ENCODE data around the gene RGS6.

Gene RGS6

GRCh38 chr14:72478471-72478893 lies 546.3 kb downstream of the RGS6 start:
- TF ChIP-seq TAF1 (IDR thresholded peaks at IDR 0.05; ENCODE audit: borderline replicate concordance, low read depth, low read length) (no peak), POLR2AphosphoS5 (IDR thresholded peaks at IDR 0.05; ENCODE audit: low read depth, low read length) (no peak), POLR2A (IDR thresholded peaks at IDR 0.05; ENCODE audit: low read depth, low read length) (no peak)
- DNase-seq (ENCODE audit: insufficient read length) (no peak), FAIRE-seq (no peak)

- no peak for TF ChIP-seq POLR2A (IDR thresholded peaks at IDR 0.05; ENCODE audit: low read depth, low read length)
- TF ChIP-seq TAF1 (IDR thresholded peaks at IDR 0.05; ENCODE audit: borderline replicate concordance, low read depth, low read length): no peak
- DNase-seq (ENCODE audit: insufficient read length) (no peak), FAIRE-seq (peak; percentile 75)
Measured at GRCh38 chr14:72479461-72479931, 547.3 kb downstream of the RGS6 start.

- no peak for DNase-seq (ENCODE audit: insufficient read length)
- no peak for TF ChIP-seq TAF1 (IDR thresholded peaks at IDR 0.05; ENCODE audit: borderline replicate concordance, low read depth, low read length)
- no peak for TF ChIP-seq POLR2AphosphoS5 (IDR thresholded peaks at IDR 0.05; ENCODE audit: low read depth, low read length)
- TF ChIP-seq POLR2A (IDR thresholded peaks at IDR 0.05; ENCODE audit: low read depth, low read length): no peak; the same call in 1 of the 2 replicates
- FAIRE-seq: peak; percentile 87
Measured at GRCh38 chr14:72480464-72481243, 548.4 kb downstream of the RGS6 start.

GRCh38 chr14:72483311-72483710 lies 551.1 kb downstream of the RGS6 start:
- DNase-seq (ENCODE audit: insufficient read length) (no peak), FAIRE-seq (no peak)
- TF ChIP-seq POLR2AphosphoS5 (IDR thresholded peaks at IDR 0.05; ENCODE audit: low read depth, low read length): no peak
- no peak for TF ChIP-seq POLR2A (IDR thresholded peaks at IDR 0.05; ENCODE audit: low read depth, low read length)

GRCh38 chr14:72485695-72486094 lies 553.5 kb downstream of the RGS6 start:
- FAIRE-seq (no peak), DNase-seq (ENCODE audit: insufficient read length) (no peak)
- TF ChIP-seq POLR2A (IDR thresholded peaks at IDR 0.05; ENCODE audit: low read depth, low read length): no peak
- TF ChIP-seq POLR2AphosphoS5 (IDR thresholded peaks at IDR 0.05; ENCODE audit: low read depth, low read length): no peak
- no peak for TF ChIP-seq TAF1 (IDR thresholded peaks at IDR 0.05; ENCODE audit: borderline replicate concordance, low read depth, low read length)

- DNase-seq (ENCODE audit: insufficient read length) (no peak), FAIRE-seq (no peak)
- TF ChIP-seq POLR2A (IDR thresholded peaks at IDR 0.05; ENCODE audit: low read depth, low read length) (no peak), POLR2AphosphoS5 (IDR thresholded peaks at IDR 0.05; ENCODE audit: low read depth, low read length) (no peak), TAF1 (IDR thresholded peaks at IDR 0.05; ENCODE audit: borderline replicate concordance, low read depth, low read length) (no peak)
Measured at GRCh38 chr14:72488514-72488913, 556.3 kb downstream of the RGS6 start.

GRCh38 chr14:72492196-72492595 lies 560.0 kb downstream of the RGS6 start:
- TF ChIP-seq POLR2AphosphoS5 (IDR thresholded peaks at IDR 0.05; ENCODE audit: low read depth, low read length): no peak
- TF ChIP-seq POLR2A (IDR thresholded peaks at IDR 0.05; ENCODE audit: low read depth, low read length): no peak
- TF ChIP-seq TAF1 (IDR thresholded peaks at IDR 0.05; ENCODE audit: borderline replicate concordance, low read depth, low read length): no peak
- FAIRE-seq: no peak
- no peak for DNase-seq (ENCODE audit: insufficient read length)

- TF ChIP-seq POLR2A (IDR thresholded peaks at IDR 0.05; ENCODE audit: low read depth, low read length) (no peak), TAF1 (IDR thresholded peaks at IDR 0.05; ENCODE audit: borderline replicate concordance, low read depth, low read length) (no peak), POLR2AphosphoS5 (IDR thresholded peaks at IDR 0.05; ENCODE audit: low read depth, low read length) (no peak)
- DNase-seq (ENCODE audit: insufficient read length) (no peak), FAIRE-seq (no peak)
Measured at GRCh38 chr14:72495668-72496067, 563.4 kb downstream of the RGS6 start.

- TF ChIP-seq TAF1 (IDR thresholded peaks at IDR 0.05; ENCODE audit: borderline replicate concordance, low read depth, low read length) (no peak), POLR2A (IDR thresholded peaks at IDR 0.05; ENCODE audit: low read depth, low read length) (no peak)
- FAIRE-seq: no peak
Measured at GRCh38 chr14:72498646-72499045, 566.4 kb downstream of the RGS6 start.

GRCh38 chr14:72499746-72500145 lies 567.5 kb downstream of the RGS6 start:
- no peak for TF ChIP-seq POLR2A (IDR thresholded peaks at IDR 0.05; ENCODE audit: low read depth, low read length)
- no peak for TF ChIP-seq POLR2AphosphoS5 (IDR thresholded peaks at IDR 0.05; ENCODE audit: low read depth, low read length)
- no peak for TF ChIP-seq TAF1 (IDR thresholded peaks at IDR 0.05; ENCODE audit: borderline replicate concordance, low read depth, low read length)
- DNase-seq (ENCODE audit: insufficient read length): no peak
- FAIRE-seq: no peak

More at GRCh38 chr14:72498646-72499045, 566.4 kb downstream of the RGS6 start:
- no peak for DNase-seq (ENCODE audit: insufficient read length)

- no peak for FAIRE-seq
- DNase-seq (ENCODE audit: insufficient read length): no peak
- TF ChIP-seq TAF1 (IDR thresholded peaks at IDR 0.05; ENCODE audit: borderline replicate concordance, low read depth, low read length) (no peak), POLR2A (IDR thresholded peaks at IDR 0.05; ENCODE audit: low read depth, low read length) (no peak), POLR2AphosphoS5 (IDR thresholded peaks at IDR 0.05; ENCODE audit: low read depth, low read length) (no peak)
Measured at GRCh38 chr14:72500234-72500838, 568.1 kb downstream of the RGS6 start.

GRCh38 chr14:72501439-72501838 lies 569.2 kb downstream of the RGS6 start:
- FAIRE-seq: peak; percentile 62
- TF ChIP-seq POLR2A (IDR thresholded peaks at IDR 0.05; ENCODE audit: low read depth, low read length) (no peak), TAF1 (IDR thresholded peaks at IDR 0.05; ENCODE audit: borderline replicate concordance, low read depth, low read length) (no peak), POLR2AphosphoS5 (IDR thresholded peaks at IDR 0.05; ENCODE audit: low read depth, low read length) (no peak)
- no peak for DNase-seq (ENCODE audit: insufficient read length)

All from GM12892 (cell line).